ENCODE results near the gene MYRF.

Gene MYRF

GRCh38 chr11:61800331-61801281 lies 48.2 kb downstream of the MYRF start:
- Histone ChIP-seq H3K4me3 (ENCODE audit: control insufficient read depth in 1 of 7, extremely low read depth in 1 of 7, insufficient read depth in 4 of 7, low read depth in 2 of 7, low read length in 6 of 7) (no peak overlapping the region), H3K36me3 (ENCODE audit: control insufficient read depth in 4 of 4, insufficient read depth in 4 of 4, low read length in 3 of 4) (peaks cover 16 to 88% (median 44%) of the 10 kb centered on the region in 4 experiments), H3K4me1 (ENCODE audit: control extremely low read depth in 1 of 4, control insufficient read depth in 4 of 4, insufficient read depth in 4 of 4, low read length in 3 of 4) (peaks cover 0 to 3% (median 0%) of the 10 kb centered on the region in 4 experiments), H3K27me3 (replicated peaks in 2 of 5; ENCODE audit: control insufficient read depth in 4 of 5, insufficient read depth in 5 of 5, low read length in 4 of 5) (no peaks in the 10 kb centered on the region), H3K27ac (ENCODE audit: insufficient read depth in 1 of 2, low read depth in 1 of 2, low read length in 2 of 2, poor library complexity in 1 of 2, severe bottlenecking in 2 of 2) (no peak overlapping the region), H3K9me3 (ENCODE audit: control extremely low read depth in 1 of 5, control insufficient read depth in 4 of 5, insufficient read depth in 2 of 5, low read depth in 1 of 5, low read length in 4 of 5) (no peaks in the 10 kb centered on the region)
- 92% methylated on average over 2 of the region's 3 CpGs for whole genome bisulfite sequencing (ENCODE audit: insufficient coverage)
- CTCF ChIA-PET, result interaction anchor here (0.7 to 19.2 kb wide), 8 partner anchors 11 to 98 kb away, joined by 3 to 218 read pairs (median 4); partner anchors contain the start of gene FADS1
- POLR2A ChIA-PET, result interaction anchor here (0.5 kb wide), 1 partner anchor 370 kb away, joined by 3 read pairs; no protein-coding TSS in a partner anchor
- no peak for DNase-seq

GRCh38 chr11:61802605-61803004 lies 50.2 kb downstream of the MYRF start:
- CTCF ChIA-PET, result interaction anchor here (0.5 to 19.2 kb wide), 4 partner anchors 8 to 120 kb away, joined by 3 to 218 read pairs (median 32); partner anchors contain the start of genes FADS1, FEN1 and TMEM258
- WGBS (ENCODE audit: insufficient coverage), result 100% methylated on average over 2 of the region's 6 CpGs
- H3K27ac ChIP-seq (ENCODE audit: insufficient read depth in 1 of 2, low read depth in 1 of 2, low read length in 2 of 2, poor library complexity in 1 of 2, severe bottlenecking in 2 of 2), result no peak overlapping the region
- H3K36me3 ChIP-seq (ENCODE audit: control insufficient read depth in 4 of 4, insufficient read depth in 4 of 4, low read length in 3 of 4), result peaks cover 16 to 88% (median 50%) of the 10 kb centered on the region in 4 experiments
- POLR2A ChIA-PET, result no interaction called here
- no peaks in the 10 kb centered on the region for H3K27me3 ChIP-seq (replicated peaks in 2 of 5; ENCODE audit: control insufficient read depth in 4 of 5, insufficient read depth in 5 of 5, low read length in 4 of 5)
- no peak for DNase-seq
- no peak overlapping the region for H3K4me3 ChIP-seq (ENCODE audit: control insufficient read depth in 1 of 7, extremely low read depth in 1 of 7, insufficient read depth in 4 of 7, low read depth in 2 of 7, low read length in 6 of 7)
- H3K4me1 ChIP-seq (ENCODE audit: control extremely low read depth in 1 of 4, control insufficient read depth in 4 of 4, insufficient read depth in 4 of 4, low read length in 3 of 4), result no peaks in the 10 kb centered on the region
- no peaks in the 10 kb centered on the region for H3K9me3 ChIP-seq (ENCODE audit: control extremely low read depth in 1 of 5, control insufficient read depth in 4 of 5, insufficient read depth in 2 of 5, low read depth in 1 of 5, low read length in 4 of 5)

GRCh38 chr11:61803889-61804647 lies 51.6 kb downstream of the MYRF start:
- no peak for DNase-seq
- H3K4me3 ChIP-seq (ENCODE audit: control insufficient read depth in 1 of 7, extremely low read depth in 1 of 7, insufficient read depth in 4 of 7, low read depth in 2 of 7, low read length in 6 of 7), result no peak overlapping the region
- peaks cover 20 to 94% (median 60%) of the 10 kb centered on the region in 4 experiments for H3K36me3 ChIP-seq (ENCODE audit: control insufficient read depth in 4 of 4, insufficient read depth in 4 of 4, low read length in 3 of 4)
- WGBS (ENCODE audit: insufficient coverage), result 92% methylated on average over 1 of the region's 3 CpGs
- CTCF ChIA-PET, result interaction anchor here (0.7 to 19.2 kb wide), 4 partner anchors 9 to 96 kb away, joined by 3 to 218 read pairs (median 30); partner anchors contain the start of genes FADS1, FEN1 and TMEM258
- H3K27me3 ChIP-seq (replicated peaks in 2 of 5; ENCODE audit: control insufficient read depth in 4 of 5, insufficient read depth in 5 of 5, low read length in 4 of 5), result no peaks in the 10 kb centered on the region
- no peak overlapping the region for H3K27ac ChIP-seq (ENCODE audit: insufficient read depth in 1 of 2, low read depth in 1 of 2, low read length in 2 of 2, poor library complexity in 1 of 2, severe bottlenecking in 2 of 2)
- no peaks in the 10 kb centered on the region for H3K4me1 ChIP-seq (ENCODE audit: control extremely low read depth in 1 of 4, control insufficient read depth in 4 of 4, insufficient read depth in 4 of 4, low read length in 3 of 4)
- POLR2A ChIA-PET, result interaction anchor here (0.5 kb wide), 1 partner anchor 43 kb away, joined by 4 read pairs; no protein-coding TSS in a partner anchor
- H3K9me3 ChIP-seq (ENCODE audit: control extremely low read depth in 1 of 5, control insufficient read depth in 4 of 5, insufficient read depth in 2 of 5, low read depth in 1 of 5, low read length in 4 of 5), result no peaks in the 10 kb centered on the region

- ChIA-PET CTCF (interaction anchor here (0.6 to 19.2 kb wide), 4 partner anchors 10 to 94 kb away, joined by 3 to 218 read pairs (median 30); partner anchors contain the start of genes FADS1, FEN1 and TMEM258), POLR2A (interaction anchor here (0.7 kb wide), 1 partner anchor 24 kb away, joined by 3 read pairs; no protein-coding TSS in a partner anchor)
- Histone ChIP-seq H3K4me1 (ENCODE audit: control extremely low read depth in 1 of 4, control insufficient read depth in 4 of 4, insufficient read depth in 4 of 4, low read length in 3 of 4) (no peaks in the 10 kb centered on the region), H3K27me3 (replicated peaks in 2 of 5; ENCODE audit: control insufficient read depth in 4 of 5, insufficient read depth in 5 of 5, low read length in 4 of 5) (no peaks in the 10 kb centered on the region), H3K27ac (ENCODE audit: insufficient read depth in 1 of 2, low read depth in 1 of 2, low read length in 2 of 2, poor library complexity in 1 of 2, severe bottlenecking in 2 of 2) (no peak overlapping the region), H3K4me3 (ENCODE audit: control insufficient read depth in 1 of 7, extremely low read depth in 1 of 7, insufficient read depth in 4 of 7, low read depth in 2 of 7, low read length in 6 of 7) (no peak overlapping the region), H3K36me3 (ENCODE audit: control insufficient read depth in 4 of 4, insufficient read depth in 4 of 4, low read length in 3 of 4) (peaks cover 23 to 94% (median 68%) of the 10 kb centered on the region in 4 experiments), H3K9me3 (ENCODE audit: control extremely low read depth in 1 of 5, control insufficient read depth in 4 of 5, insufficient read depth in 2 of 5, low read depth in 1 of 5, low read length in 4 of 5) (no peaks in the 10 kb centered on the region)
- WGBS (ENCODE audit: insufficient coverage), result 75% methylated on average over 1 of the region's 1 CpG
- DNase-seq, result no peak
Observed at GRCh38 chr11:61805146-61805545, 52.7 kb downstream of the MYRF start.

GRCh38 chr11:61806785-61807184 lies 54.3 kb downstream of the MYRF start:
- H3K27ac ChIP-seq (ENCODE audit: insufficient read depth in 1 of 2, low read depth in 1 of 2, low read length in 2 of 2, poor library complexity in 1 of 2, severe bottlenecking in 2 of 2), result no peak overlapping the region
- DNase-seq, result no peak
- no peak overlapping the region for H3K4me3 ChIP-seq (ENCODE audit: control insufficient read depth in 1 of 7, extremely low read depth in 1 of 7, insufficient read depth in 4 of 7, low read depth in 2 of 7, low read length in 6 of 7)
- ChIA-PET POLR2A (no interaction called here), CTCF (interaction anchor here (1.5 to 19.2 kb wide), 4 partner anchors 9 to 64 kb away, joined by 5 to 218 read pairs (median 32); partner anchors contain the start of genes FADS1, FADS2, FEN1 and TMEM258)
- peaks cover 21 to 95% (median 75%) of the 10 kb centered on the region in 4 experiments for H3K36me3 ChIP-seq (ENCODE audit: control insufficient read depth in 4 of 4, insufficient read depth in 4 of 4, low read length in 3 of 4)
- no peaks in the 10 kb centered on the region for H3K4me1 ChIP-seq (ENCODE audit: control extremely low read depth in 1 of 4, control insufficient read depth in 4 of 4, insufficient read depth in 4 of 4, low read length in 3 of 4)
- 96% methylated on average over 3 of the region's 5 CpGs for WGBS (ENCODE audit: insufficient coverage)
- no peaks in the 10 kb centered on the region for H3K27me3 ChIP-seq (replicated peaks in 2 of 5; ENCODE audit: control insufficient read depth in 4 of 5, insufficient read depth in 5 of 5, low read length in 4 of 5)
- H3K9me3 ChIP-seq (ENCODE audit: control extremely low read depth in 1 of 5, control insufficient read depth in 4 of 5, insufficient read depth in 2 of 5, low read depth in 1 of 5, low read length in 4 of 5), result no peaks in the 10 kb centered on the region

GRCh38 chr11:61810671-61811175 lies 58.3 kb downstream of the MYRF start:
- Histone ChIP-seq H3K9me3 (ENCODE audit: control extremely low read depth in 1 of 5, control insufficient read depth in 4 of 5, insufficient read depth in 2 of 5, low read depth in 1 of 5, low read length in 4 of 5) (no peaks in the 10 kb centered on the region), H3K36me3 (ENCODE audit: control insufficient read depth in 4 of 4, insufficient read depth in 4 of 4, low read length in 3 of 4) (peaks cover 17 to 79% (median 55%) of the 10 kb centered on the region in 4 experiments), H3K27me3 (replicated peaks in 2 of 5; ENCODE audit: control insufficient read depth in 4 of 5, insufficient read depth in 5 of 5, low read length in 4 of 5) (no peaks in the 10 kb centered on the region), H3K4me3 (ENCODE audit: control insufficient read depth in 1 of 7, extremely low read depth in 1 of 7, insufficient read depth in 4 of 7, low read depth in 2 of 7, low read length in 6 of 7) (no peak overlapping the region), H3K27ac (ENCODE audit: insufficient read depth in 1 of 2, low read depth in 1 of 2, low read length in 2 of 2, poor library complexity in 1 of 2, severe bottlenecking in 2 of 2) (no peak overlapping the region), H3K4me1 (ENCODE audit: control extremely low read depth in 1 of 4, control insufficient read depth in 4 of 4, insufficient read depth in 4 of 4, low read length in 3 of 4) (peaks cover 0 to 14% (median 11%) of the 10 kb centered on the region in 4 experiments)
- ChIA-PET POLR2A (no interaction called here), CTCF (interaction anchor here (1.7 to 12.4 kb wide), 2 partner anchors 12 to 21 kb away, joined by 3 to 218 read pairs; partner anchors contain the start of genes FEN1 and TMEM258)
- no peak for DNase-seq
- WGBS (ENCODE audit: insufficient coverage), result 96% methylated on average over 7 of the region's 8 CpGs
